GM12873 (cell line): ENCODE results near the gene NTHL1.

Experiments
- CTCF ChIP-seq: IDR thresholded peaks from 2 replicates; pipeline ENCODE4 v1.5.1; 2012; ENCODE audit warnings: low read depth, mild to moderate bottlenecking, moderate library complexity, low read length, control low read depth; ENCODE audit not compliant: insufficient read depth; ENCODE audit errors: missing control alignments

NTHL1 gene

GRCh38 chr16:1999866-2000514, 47.6 kb downstream of the NTHL1 start:
- no peak for TF ChIP-seq CTCF

GRCh38 chr16:1998852-1999801, 48.5 kb downstream of the NTHL1 start:
- no peak for TF ChIP-seq CTCF

- TF ChIP-seq CTCF, result no peak
These were observed 49.2 kb downstream of the NTHL1 start for GRCh38 chr16:1998360-1998835.

GRCh38 chr16:1997494-1998359, 49.9 kb downstream of the NTHL1 start:
- no peak for TF ChIP-seq CTCF

- TF ChIP-seq CTCF, result no peak
These were observed 53.9 kb downstream of the NTHL1 start for GRCh38 chr16:1993731-1994131.

- no peak for TF ChIP-seq CTCF
These were observed 54.8 kb downstream of the NTHL1 start for GRCh38 chr16:1992704-1993317.
